Mesothelial cell of epicardium (in vitro differentiated cells): ENCODE results near the gene H1-8. TPM values are rescaled to one million over a fixed set of nuclear protein-coding genes. Genes with fewer than 3 reads are reported as not detected.
A peak's percentile ranks its signal among the peaks of the same experiment; 100 is the strongest.

Experiments
- DNase-seq, 2 experiments: peaks; one replicate each; pipeline ENCODE4 v3.0.0; 2021; ENCODE audit warnings: low spot score in 2 of 2; ENCODE audit not compliant: unreplicated experiment in 2 of 2
- H3K27ac Mint-ChIP-seq: 2 replicates; pipeline ENCODE4 v1.8.0; 2021; ENCODE audit warnings: mixed read lengths
- H3K27me3 Mint-ChIP-seq: 2 replicates; pipeline ENCODE4 v1.8.0; 2021; ENCODE audit warnings: low read depth, mixed read lengths
- H3K36me3 Mint-ChIP-seq: 2 replicates; pipeline ENCODE4 v1.8.0; 2021; ENCODE audit warnings: mixed read lengths
- H3K4me1 Mint-ChIP-seq: 2 replicates; pipeline ENCODE4 v1.8.0; 2021; ENCODE audit warnings: mixed read lengths
- H3K4me3 Mint-ChIP-seq: 2 replicates; pipeline ENCODE4 v1.8.0; 2021; ENCODE audit warnings: mild to moderate bottlenecking, moderate library complexity, mixed read lengths
- H3K9me3 Mint-ChIP-seq: 2 replicates; pipeline ENCODE4 v1.8.0; 2021; ENCODE audit warnings: mixed read lengths
- total RNA-seq: library from RNA; stranded (reverse); gene quantifications from 3 replicates; pipeline ENCODE4 v1.2.1, GENCODE V29; 2021
- TF ChIP-seq, protein P1 (sequence below): fragments of 200-600 bp; sonication (generic); IDR thresholded peaks from one replicate; pipeline ENCODE4 v1.5.0; 2021; ENCODE audit warnings: antibody characterized with exemption; ENCODE audit not compliant: unreplicated experiment

Gene H1-8
- total RNA-seq, 1 donor from 2014 or later, result not detected

DNA sequence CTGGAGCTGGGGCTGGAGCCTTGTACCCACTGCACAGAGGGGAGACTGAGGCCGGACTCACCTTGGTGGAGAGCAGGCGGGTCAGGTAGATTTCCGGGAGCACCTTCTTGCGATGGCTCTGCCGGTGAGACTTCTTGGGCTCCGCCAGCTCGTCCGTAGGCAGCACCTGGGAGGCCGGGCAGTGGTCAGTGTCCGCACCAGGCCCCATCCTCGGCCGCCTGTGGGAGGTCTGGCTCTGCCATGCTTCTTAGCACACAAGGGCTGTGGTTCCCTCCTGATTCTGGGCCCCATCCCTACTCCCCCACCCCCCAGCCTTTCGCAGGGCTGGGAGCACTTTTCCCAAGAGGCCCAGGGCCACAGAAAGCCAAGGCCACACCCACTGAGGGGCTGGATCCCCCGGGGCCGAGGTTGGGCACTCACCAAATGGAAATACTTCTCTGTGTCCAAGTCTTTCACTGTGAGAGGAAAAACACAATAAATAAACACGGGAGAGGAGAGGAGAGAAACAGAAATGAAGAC is 17.4 kb downstream of the H1-8 start:
- Mint-ChIP-seq H3K36me3 (no peaks in the 10 kb centered on the region), H3K4me1 (peaks cover 6% of the 10 kb centered on the region), H3K4me3 (no peak overlapping the region), H3K27me3 (no peaks in the 10 kb centered on the region), H3K9me3 (no peaks in the 10 kb centered on the region), H3K27ac (peak overlapping the region; percentile 64)
- TF ChIP-seq, protein P1, sequence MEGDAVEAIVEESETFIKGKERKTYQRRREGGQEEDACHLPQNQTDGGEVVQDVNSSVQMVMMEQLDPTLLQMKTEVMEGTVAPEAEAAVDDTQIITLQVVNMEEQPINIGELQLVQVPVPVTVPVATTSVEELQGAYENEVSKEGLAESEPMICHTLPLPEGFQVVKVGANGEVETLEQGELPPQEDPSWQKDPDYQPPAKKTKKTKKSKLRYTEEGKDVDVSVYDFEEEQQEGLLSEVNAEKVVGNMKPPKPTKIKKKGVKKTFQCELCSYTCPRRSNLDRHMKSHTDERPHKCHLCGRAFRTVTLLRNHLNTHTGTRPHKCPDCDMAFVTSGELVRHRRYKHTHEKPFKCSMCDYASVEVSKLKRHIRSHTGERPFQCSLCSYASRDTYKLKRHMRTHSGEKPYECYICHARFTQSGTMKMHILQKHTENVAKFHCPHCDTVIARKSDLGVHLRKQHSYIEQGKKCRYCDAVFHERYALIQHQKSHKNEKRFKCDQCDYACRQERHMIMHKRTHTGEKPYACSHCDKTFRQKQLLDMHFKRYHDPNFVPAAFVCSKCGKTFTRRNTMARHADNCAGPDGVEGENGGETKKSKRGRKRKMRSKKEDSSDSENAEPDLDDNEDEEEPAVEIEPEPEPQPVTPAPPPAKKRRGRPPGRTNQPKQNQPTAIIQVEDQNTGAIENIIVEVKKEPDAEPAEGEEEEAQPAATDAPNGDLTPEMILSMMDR, result no peak
- no peak for DNase-seq

DNA sequence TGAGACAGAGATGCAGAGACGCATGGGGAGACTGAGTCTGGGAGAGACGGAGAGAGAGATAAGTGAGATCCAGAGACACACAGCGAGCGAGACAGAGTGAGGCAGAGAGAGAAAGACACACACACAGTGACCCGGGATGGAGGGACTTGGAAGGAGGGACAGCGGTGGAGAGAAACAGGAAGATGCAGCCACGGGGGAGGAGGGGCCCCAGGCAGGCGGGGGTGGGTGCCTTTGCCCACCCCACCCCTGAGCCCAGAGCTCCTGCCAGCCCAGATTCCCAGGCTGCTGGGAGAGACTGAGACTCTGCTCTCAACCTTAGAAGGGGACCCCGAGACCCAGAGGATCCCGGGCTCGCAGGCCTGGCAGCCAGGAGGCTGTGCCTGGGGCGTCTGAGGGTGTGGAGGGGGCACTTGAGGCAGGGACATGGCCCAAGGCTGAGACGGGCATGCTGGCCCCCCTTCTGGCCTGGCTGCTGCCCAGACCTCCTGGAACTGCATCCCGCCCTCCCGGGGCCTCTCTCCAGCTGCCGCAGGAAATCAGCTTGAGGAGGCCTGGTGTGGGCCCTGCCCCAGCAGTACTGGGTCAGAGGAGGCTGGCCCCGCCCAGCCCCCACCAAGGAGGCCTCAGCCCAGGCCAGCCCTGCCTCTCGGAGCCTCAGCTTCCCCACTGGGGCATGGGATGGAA is 18.1 kb downstream of the H1-8 start:
- Mint-ChIP-seq H3K27ac (peak overlapping the region; percentile 64), H3K27me3 (no peaks in the 10 kb centered on the region), H3K4me3 (no peak overlapping the region), H3K4me1 (peaks cover 6% of the 10 kb centered on the region), H3K9me3 (no peaks in the 10 kb centered on the region), H3K36me3 (no peaks in the 10 kb centered on the region)
- no peak for DNase-seq
- TF ChIP-seq, protein P1, result no peak

DNA sequence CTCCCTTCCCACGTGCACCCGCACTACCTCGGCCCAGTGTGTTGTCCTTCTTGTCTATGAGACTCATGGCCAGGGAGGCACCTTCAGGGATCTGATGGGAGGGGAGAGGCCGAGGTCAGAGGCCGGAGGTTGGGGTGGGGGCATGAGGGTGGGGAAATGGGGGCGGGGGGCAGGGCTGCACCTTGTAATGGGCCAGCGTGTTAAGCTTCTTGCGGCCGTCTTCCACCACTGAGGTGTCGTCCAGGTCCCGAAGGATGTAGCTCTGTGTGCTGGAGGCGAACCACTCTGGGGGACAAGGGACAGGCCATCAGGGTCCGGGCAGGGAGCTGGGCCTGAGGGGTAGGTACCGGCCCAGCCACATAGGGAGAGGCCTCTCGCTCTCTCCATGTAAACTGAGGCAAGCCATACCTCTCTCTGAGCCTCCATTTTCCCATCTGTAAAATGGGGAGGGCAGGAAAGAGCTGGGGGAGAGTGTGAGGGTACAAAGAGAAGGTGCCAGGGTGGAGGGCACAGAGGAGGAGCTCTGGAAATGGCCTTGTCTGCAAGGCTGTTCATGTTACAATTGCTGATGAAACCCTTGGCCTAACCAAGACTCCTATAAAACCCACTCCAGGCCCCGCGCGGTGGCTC is 18.8 kb downstream of the H1-8 start:
- no peak overlapping the region for H3K4me3 Mint-ChIP-seq
- no peak for DNase-seq
- no peaks in the 10 kb centered on the region for H3K27me3 Mint-ChIP-seq
- TF ChIP-seq, protein P1, result no peak
- H3K27ac Mint-ChIP-seq, result no peak overlapping the region
- no peaks in the 10 kb centered on the region for H3K36me3 Mint-ChIP-seq
- H3K4me1 Mint-ChIP-seq, result peaks cover 6% of the 10 kb centered on the region
- H3K9me3 Mint-ChIP-seq, result no peaks in the 10 kb centered on the region

DNA sequence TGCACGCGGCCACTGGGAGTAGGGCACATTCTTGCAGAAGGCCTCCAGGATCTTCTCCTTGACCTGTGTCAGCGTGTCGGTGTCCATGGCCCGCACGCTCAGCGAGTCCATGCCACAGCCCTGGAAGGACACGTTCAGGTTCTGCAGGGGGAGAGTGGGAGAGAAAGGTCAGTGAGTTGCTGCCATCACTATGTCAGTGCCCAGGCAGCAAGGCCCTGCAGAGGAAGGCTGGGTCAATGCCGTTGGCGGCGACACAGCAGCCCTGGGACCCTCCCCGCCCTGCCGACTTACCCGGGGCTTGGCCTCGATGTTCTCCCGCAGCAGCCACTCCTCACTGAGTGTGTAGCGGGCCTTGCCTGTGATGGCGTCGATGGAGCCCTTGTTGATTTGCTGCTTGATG is 19.8 kb downstream of the H1-8 start:
- Mint-ChIP-seq H3K4me1 (peaks cover 6% of the 10 kb centered on the region), H3K36me3 (no peaks in the 10 kb centered on the region)

DNA sequence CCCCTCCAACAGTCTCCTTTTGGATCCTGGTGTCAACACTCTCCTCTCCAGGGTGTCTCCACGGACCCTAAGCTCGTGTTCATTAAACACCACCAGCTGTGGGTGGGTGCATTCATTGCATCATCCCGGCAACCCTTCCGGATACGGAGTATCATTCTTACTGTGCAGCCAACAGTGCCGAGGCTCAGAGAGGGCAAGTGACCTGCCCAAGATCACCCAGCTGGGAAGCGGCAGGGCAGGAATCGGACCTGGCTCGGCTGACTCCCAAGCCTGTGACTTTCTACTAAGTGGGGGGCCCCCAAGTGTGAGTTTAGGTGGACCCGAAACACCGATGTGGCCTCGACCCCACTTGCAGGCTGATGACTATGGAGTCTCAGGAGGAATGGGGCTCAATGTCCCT is 20.4 kb downstream of the H1-8 start:
- Mint-ChIP-seq H3K36me3 (no peaks in the 10 kb centered on the region), H3K27ac (no peak overlapping the region), H3K4me1 (peaks cover 6% of the 10 kb centered on the region), H3K4me3 (no peak overlapping the region), H3K27me3 (no peaks in the 10 kb centered on the region), H3K9me3 (no peaks in the 10 kb centered on the region)
- DNase-seq, result no peak
- TF ChIP-seq, protein P1, result no peak

More for the DNA sequence above, 19.8 kb downstream of the H1-8 start:
- Mint-ChIP-seq H3K27me3 (no peaks in the 10 kb centered on the region), H3K27ac (no peak overlapping the region), H3K4me3 (no peak overlapping the region), H3K9me3 (no peaks in the 10 kb centered on the region)
- TF ChIP-seq, protein P1, result no peak
- DNase-seq, result no peak
